ENCODE results near the gene LCORL.

LCORL gene

GRCh38 chr4:17961249-17961648 is 60.3 kb downstream of the LCORL start:
- peak overlapping the region; percentile 19; the same call in 1 of the 2 replicates for H3K27ac ChIP-seq
- no peak for TF ChIP-seq ZFX (IDR thresholded peaks at IDR 0.05; ENCODE audit: borderline replicate concordance)
- TF ChIP-seq, protein P1, sequence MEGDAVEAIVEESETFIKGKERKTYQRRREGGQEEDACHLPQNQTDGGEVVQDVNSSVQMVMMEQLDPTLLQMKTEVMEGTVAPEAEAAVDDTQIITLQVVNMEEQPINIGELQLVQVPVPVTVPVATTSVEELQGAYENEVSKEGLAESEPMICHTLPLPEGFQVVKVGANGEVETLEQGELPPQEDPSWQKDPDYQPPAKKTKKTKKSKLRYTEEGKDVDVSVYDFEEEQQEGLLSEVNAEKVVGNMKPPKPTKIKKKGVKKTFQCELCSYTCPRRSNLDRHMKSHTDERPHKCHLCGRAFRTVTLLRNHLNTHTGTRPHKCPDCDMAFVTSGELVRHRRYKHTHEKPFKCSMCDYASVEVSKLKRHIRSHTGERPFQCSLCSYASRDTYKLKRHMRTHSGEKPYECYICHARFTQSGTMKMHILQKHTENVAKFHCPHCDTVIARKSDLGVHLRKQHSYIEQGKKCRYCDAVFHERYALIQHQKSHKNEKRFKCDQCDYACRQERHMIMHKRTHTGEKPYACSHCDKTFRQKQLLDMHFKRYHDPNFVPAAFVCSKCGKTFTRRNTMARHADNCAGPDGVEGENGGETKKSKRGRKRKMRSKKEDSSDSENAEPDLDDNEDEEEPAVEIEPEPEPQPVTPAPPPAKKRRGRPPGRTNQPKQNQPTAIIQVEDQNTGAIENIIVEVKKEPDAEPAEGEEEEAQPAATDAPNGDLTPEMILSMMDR (IDR thresholded peaks at IDR 0.05), result no peak

- H3K27ac ChIP-seq, result no peak overlapping the region
- no peak for TF ChIP-seq ZFX (IDR thresholded peaks at IDR 0.05; ENCODE audit: borderline replicate concordance)
- TF ChIP-seq, protein P1 (IDR thresholded peaks at IDR 0.05), result no peak
These were observed 63.4 kb downstream of the LCORL start for GRCh38 chr4:17958181-17958580.

- no peak for TF ChIP-seq ZFX (IDR thresholded peaks at IDR 0.05; ENCODE audit: borderline replicate concordance)
- TF ChIP-seq, protein P1 (IDR thresholded peaks at IDR 0.05), result no peak
- H3K27ac ChIP-seq, result no peak overlapping the region
These were observed 63.9 kb downstream of the LCORL start for GRCh38 chr4:17957688-17958087.

- TF ChIP-seq, protein P1 (IDR thresholded peaks at IDR 0.05), result no peak
- TF ChIP-seq ZFX (IDR thresholded peaks at IDR 0.05; ENCODE audit: borderline replicate concordance), result no peak
- no peak overlapping the region for H3K27ac ChIP-seq
These were observed 65.3 kb downstream of the LCORL start for GRCh38 chr4:17956245-17956644.

- TF ChIP-seq, protein P1 (IDR thresholded peaks at IDR 0.05), result no peak
- no peak for TF ChIP-seq ZFX (IDR thresholded peaks at IDR 0.05; ENCODE audit: borderline replicate concordance)
- H3K27ac ChIP-seq, result no peak overlapping the region
These were observed 76.3 kb downstream of the LCORL start for GRCh38 chr4:17945303-17945702.

GRCh38 chr4:17941731-17942130 is 79.8 kb downstream of the LCORL start:
- TF ChIP-seq ZFX (IDR thresholded peaks at IDR 0.05; ENCODE audit: borderline replicate concordance), result no peak
- TF ChIP-seq, protein P1 (IDR thresholded peaks at IDR 0.05), result no peak
- H3K27ac ChIP-seq, result no peak overlapping the region

DNA sequence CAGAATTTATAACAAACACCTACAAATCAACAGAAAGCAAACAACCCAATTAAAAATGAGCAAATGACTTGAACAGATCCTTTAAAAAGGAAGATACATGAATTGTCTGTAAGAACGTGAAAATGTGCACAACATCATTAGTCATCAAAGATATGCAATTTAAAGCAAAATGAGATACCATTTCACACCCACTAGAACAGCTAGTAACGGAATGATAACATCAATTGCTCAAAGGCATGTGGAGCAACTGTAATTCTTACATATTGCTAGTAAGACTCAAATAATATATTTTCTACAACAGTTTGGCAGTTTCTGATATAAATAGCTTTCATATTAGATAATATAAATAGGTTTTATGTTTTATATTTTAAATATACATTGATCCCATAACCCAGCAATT is 82.5 kb downstream of the LCORL start:
- TF ChIP-seq ZFX (IDR thresholded peaks at IDR 0.05; ENCODE audit: borderline replicate concordance), result no peak
- TF ChIP-seq, protein P1 (IDR thresholded peaks at IDR 0.05), result no peak
- no peak overlapping the region for H3K27ac ChIP-seq

Measured in 22Rv1 (cell line).